ENCODE results near the gene DSC1.

Gene DSC1

GRCh38 chr18:31162825-31163435 is at the start of gene DSC1:
DSC1 (minus strand) TSS chr18:31162856; CDS start chr18:31162594, 262 bp downstream.
- Histone ChIP-seq H2AFZ (peak within 1 kb of the TSS; percentile 86), H3K27ac (peak within 1 kb of the TSS; percentile 46), H3K4me1 (peaks cover 2% of the 10 kb centered on the region), H3K79me2 (no peaks in the 10 kb centered on the region), H3K36me3 (ENCODE audit: control insufficient read depth, insufficient read depth, low read length) (no peaks in the 10 kb centered on the region), H3K4me2 (ENCODE audit: low read length) (no peak within 1 kb of the TSS), H3K9ac (no peak within 1 kb of the TSS), H3K9me3 (ENCODE audit: control insufficient read depth, low read length) (no peaks in the 10 kb centered on the region), H3K4me3 (ENCODE audit: low read depth, low read length) (no peak within 1 kb of the TSS), H3K27me3 (ENCODE audit: control insufficient read depth, insufficient read depth, low read length) (no peaks in the 10 kb centered on the region)
- TF ChIP-seq, protein P1, sequence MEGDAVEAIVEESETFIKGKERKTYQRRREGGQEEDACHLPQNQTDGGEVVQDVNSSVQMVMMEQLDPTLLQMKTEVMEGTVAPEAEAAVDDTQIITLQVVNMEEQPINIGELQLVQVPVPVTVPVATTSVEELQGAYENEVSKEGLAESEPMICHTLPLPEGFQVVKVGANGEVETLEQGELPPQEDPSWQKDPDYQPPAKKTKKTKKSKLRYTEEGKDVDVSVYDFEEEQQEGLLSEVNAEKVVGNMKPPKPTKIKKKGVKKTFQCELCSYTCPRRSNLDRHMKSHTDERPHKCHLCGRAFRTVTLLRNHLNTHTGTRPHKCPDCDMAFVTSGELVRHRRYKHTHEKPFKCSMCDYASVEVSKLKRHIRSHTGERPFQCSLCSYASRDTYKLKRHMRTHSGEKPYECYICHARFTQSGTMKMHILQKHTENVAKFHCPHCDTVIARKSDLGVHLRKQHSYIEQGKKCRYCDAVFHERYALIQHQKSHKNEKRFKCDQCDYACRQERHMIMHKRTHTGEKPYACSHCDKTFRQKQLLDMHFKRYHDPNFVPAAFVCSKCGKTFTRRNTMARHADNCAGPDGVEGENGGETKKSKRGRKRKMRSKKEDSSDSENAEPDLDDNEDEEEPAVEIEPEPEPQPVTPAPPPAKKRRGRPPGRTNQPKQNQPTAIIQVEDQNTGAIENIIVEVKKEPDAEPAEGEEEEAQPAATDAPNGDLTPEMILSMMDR (IDR thresholded peaks at IDR 0.05) = no peak

DNA sequence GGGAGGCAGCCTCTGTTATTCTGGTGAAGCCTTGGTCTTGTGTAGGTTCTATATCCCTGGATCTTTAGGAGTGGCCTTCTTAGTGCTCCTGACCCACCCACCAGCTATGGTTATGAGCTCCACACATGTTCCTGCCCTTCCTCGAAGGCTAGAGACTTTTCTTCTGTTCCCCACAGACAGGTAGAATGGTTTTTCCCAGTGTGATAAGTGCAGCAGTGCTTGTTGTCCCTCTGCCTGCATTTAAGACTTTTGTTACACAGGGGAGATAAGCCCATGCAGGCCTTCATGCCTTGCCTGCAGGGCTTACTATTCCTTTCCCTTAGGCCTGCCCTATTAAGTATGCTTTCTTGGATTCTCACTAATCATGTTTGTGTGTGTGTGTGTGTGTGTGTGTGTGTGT is 48.4 kb upstream of the DSC1 start:
- TF ChIP-seq, protein P1 (IDR thresholded peaks at IDR 0.05) = no peak
- no peaks in the 10 kb centered on the region for H3K36me3 ChIP-seq (ENCODE audit: control insufficient read depth, insufficient read depth, low read length)
- no peaks in the 10 kb centered on the region for H3K79me2 ChIP-seq
- H3K4me3 ChIP-seq (ENCODE audit: low read depth, low read length) = no peak overlapping the region
- H2AFZ ChIP-seq = peak overlapping the region; percentile 0
- H3K27ac ChIP-seq = peak overlapping the region; percentile 67
- peaks cover 18% of the 10 kb centered on the region for H3K4me1 ChIP-seq
- no peaks in the 10 kb centered on the region for H3K9me3 ChIP-seq (ENCODE audit: control insufficient read depth, low read length)
- no peaks in the 10 kb centered on the region for H3K27me3 ChIP-seq (ENCODE audit: control insufficient read depth, insufficient read depth, low read length)
- no peak overlapping the region for H3K4me2 ChIP-seq (ENCODE audit: low read length)
- no peak overlapping the region for H3K9ac ChIP-seq

DNA sequence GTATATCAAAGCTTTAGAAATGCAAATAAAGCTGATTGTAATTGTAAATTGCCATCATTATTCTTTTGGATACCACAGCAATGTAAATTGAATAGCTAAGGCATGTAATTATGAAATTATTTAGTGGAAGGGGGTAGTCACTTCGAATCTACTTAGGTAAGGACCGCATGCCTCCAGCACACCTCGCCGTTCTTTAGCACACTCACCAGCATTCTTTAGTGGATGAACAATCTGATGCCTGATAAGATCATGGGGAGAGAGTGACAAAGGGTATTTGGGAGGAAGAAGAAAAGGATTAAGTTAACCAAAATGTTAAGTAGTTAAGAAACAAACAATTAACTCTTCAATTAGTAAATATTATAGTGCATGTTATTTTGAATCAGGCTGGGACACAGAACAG is 46.4 kb upstream of the DSC1 start:
- Histone ChIP-seq H3K36me3 (ENCODE audit: control insufficient read depth, insufficient read depth, low read length) (no peaks in the 10 kb centered on the region), H3K4me1 (peaks cover 27% of the 10 kb centered on the region), H2AFZ (peak overlapping the region; percentile 2), H3K4me2 (ENCODE audit: low read length) (no peak overlapping the region), H3K4me3 (ENCODE audit: low read depth, low read length) (no peak overlapping the region), H3K9ac (no peak overlapping the region), H3K27ac (peak overlapping the region; percentile 93), H3K27me3 (ENCODE audit: control insufficient read depth, insufficient read depth, low read length) (no peaks in the 10 kb centered on the region), H3K79me2 (no peaks in the 10 kb centered on the region), H3K9me3 (ENCODE audit: control insufficient read depth, low read length) (no peaks in the 10 kb centered on the region)
- TF ChIP-seq, protein P1 (IDR thresholded peaks at IDR 0.05) = no peak

- TF ChIP-seq, protein P1 (IDR thresholded peaks at IDR 0.05) = no peak
- Histone ChIP-seq H3K27ac (peak overlapping the region; percentile 93), H3K79me2 (no peaks in the 10 kb centered on the region), H3K27me3 (ENCODE audit: control insufficient read depth, insufficient read depth, low read length) (no peaks in the 10 kb centered on the region), H3K4me3 (ENCODE audit: low read depth, low read length) (no peak overlapping the region), H3K9me3 (ENCODE audit: control insufficient read depth, low read length) (no peaks in the 10 kb centered on the region), H3K36me3 (ENCODE audit: control insufficient read depth, insufficient read depth, low read length) (no peaks in the 10 kb centered on the region), H3K4me1 (peaks cover 38% of the 10 kb centered on the region), H2AFZ (peak overlapping the region; percentile 53), H3K4me2 (ENCODE audit: low read length) (peak overlapping the region; percentile 37), H3K9ac (no peak overlapping the region)
Observed at GRCh38 chr18:31207391-31207790, 44.7 kb upstream of the DSC1 start.

- Histone ChIP-seq H3K27ac (peak overlapping the region; percentile 93), H3K4me2 (ENCODE audit: low read length) (peak overlapping the region; percentile 37), H3K4me1 (peaks cover 42% of the 10 kb centered on the region), H3K36me3 (ENCODE audit: control insufficient read depth, insufficient read depth, low read length) (no peaks in the 10 kb centered on the region), H3K4me3 (ENCODE audit: low read depth, low read length) (no peak overlapping the region), H2AFZ (peak overlapping the region; percentile 53), H3K9me3 (ENCODE audit: control insufficient read depth, low read length) (no peaks in the 10 kb centered on the region), H3K27me3 (ENCODE audit: control insufficient read depth, insufficient read depth, low read length) (no peaks in the 10 kb centered on the region), H3K79me2 (no peaks in the 10 kb centered on the region), H3K9ac (no peak overlapping the region)
- TF ChIP-seq, protein P1 (IDR thresholded peaks at IDR 0.05) = peak; percentile 61
Observed at GRCh38 chr18:31206787-31207381, 44.2 kb upstream of the DSC1 start.
